Transverse colon (tissue), 4 donors: Measurements from ENCODE around the gene PPP2R2C.

Source experiments
- CTCF ChIP-seq, 5 experiments: fragments of 200-600 bp in 3 of 5; fragments of 450-650 bp in 2 of 5; sonication (generic) in 3 of 5; IDR thresholded peaks; 1 replicate in 2 of 5; 2 replicates in 3 of 5; pipeline ENCODE4 v1.5.1; 2016 to 2017; ENCODE audit warnings: antibody characterized with exemption in 5 of 5, inconsistent platforms in 3 of 5, mild to moderate bottlenecking in 2 of 5, moderate library complexity in 1 of 5
- EP300 ChIP-seq: sonication (generic); formaldehyde crosslinking; IDR thresholded peaks from one replicate; pipeline ENCODE4 v1.6.1; 2017; ENCODE audit warnings: antibody characterized with exemption, low read depth
- POLR2A ChIP-seq: fragments of 450-650 bp; IDR thresholded peaks from one replicate; pipeline ENCODE4 v1.6.1; 2016; ENCODE audit warnings: antibody characterized with exemption, mild to moderate bottlenecking, moderate library complexity
- POLR2AphosphoS5 ChIP-seq, 3 donors: sonication (generic); formaldehyde crosslinking; IDR thresholded peaks; one replicate each; pipeline ENCODE4 v1.6.1; 2016; ENCODE audit warnings: antibody characterized with exemption in 3 of 3

- TF ChIP-seq CTCF (IDR thresholded peaks at IDR 0.05) (no peak), POLR2A (no peak), POLR2AphosphoS5 (IDR thresholded peaks at IDR 0.05) (no peak), EP300 (no peak)
These were observed 172.5 kb downstream of the PPP2R2C start for GRCh38 chr4:6299875-6300274.
